Right kidney (tissue), 1 donor: Measurements from ENCODE around the gene GID8.

ENCODE experiments used
- DNase-seq: peaks from one replicate; pipeline ENCODE4 v3.0.0-alpha.2; 2016

GID8 gene

GRCh38 chr20:62942456-62942855 is 4.5 kb downstream of the GID8 start:
- no peak for DNase-seq

GRCh38 chr20:62943396-62943795 is 5.4 kb downstream of the GID8 start:
- DNase-seq: no peak

GRCh38 chr20:62944184-62944583 is 6.2 kb downstream of the GID8 start:
- DNase-seq: no peak

GRCh38 chr20:62944746-62945145 is 6.8 kb downstream of the GID8 start:
- DNase-seq: no peak

GRCh38 chr20:62945771-62946339 is 7.9 kb downstream of the GID8 start:
- no peak for DNase-seq

- DNase-seq: no peak
These were observed 9.0 kb downstream of the GID8 start for GRCh38 chr20:62946918-62947317.

GRCh38 chr20:62947532-62948300 is 9.8 kb downstream of the GID8 start:
- no peak for DNase-seq

- no peak for DNase-seq
These were observed 11.3 kb downstream of the GID8 start for GRCh38 chr20:62949153-62949821.

- DNase-seq: no peak
These were observed 12.0 kb downstream of the GID8 start for GRCh38 chr20:62949962-62950361.

GRCh38 chr20:62950741-62951140 is 12.8 kb downstream of the GID8 start:
- no peak for DNase-seq

- DNase-seq: no peak
These were observed 13.4 kb downstream of the GID8 start for GRCh38 chr20:62951143-62951895.

- DNase-seq: no peak
These were observed 14.0 kb downstream of the GID8 start for GRCh38 chr20:62951896-62952372.

- peak; percentile 37 for DNase-seq
These were observed 14.5 kb downstream of the GID8 start, which contains the start of gene SLC17A9 for GRCh38 chr20:62952373-62952967. SLC17A9 (plus strand) TSS chr20:62952709; CDS start chr20:62952831, 122 bp downstream.

GRCh38 chr20:62952968-62953838 is 15.3 kb downstream of the GID8 start:
- DNase-seq: no peak

- peak; percentile 72 for DNase-seq
These were observed 16.1 kb downstream of the GID8 start for GRCh38 chr20:62953839-62954703.

GRCh38 chr20:62955519-62956386 is 17.8 kb downstream of the GID8 start:
- DNase-seq: no peak

GRCh38 chr20:62956387-62957135 is 18.6 kb downstream of the GID8 start:
- no peak for DNase-seq
